GM19397 (cell line): ENCODE data around the gene TF.
"Not testable (repeated sequence)": the region's sequence is repeated elsewhere in the genome, so short reads cannot be mapped to it uniquely, and the experiment has no call there.

Experiments used
- ATAC-seq: cut with Tn5 transposase; IDR thresholded peaks from one replicate; pipeline ENCODE4 v1.9.1; 2021; ENCODE audit warnings: mild to moderate bottlenecking, moderate library complexity; ENCODE audit not compliant: unreplicated experiment

The TF gene

GRCh38 chr3:133763797-133764683 lies 17.8 kb downstream of the TF start:
- ATAC-seq: no peak

GRCh38 chr3:133765256-133765655 lies 19.1 kb downstream of the TF start:
- ATAC-seq: no peak

- ATAC-seq: no peak
Measured at GRCh38 chr3:133767607-133768006, 21.4 kb downstream of the TF start.

- no peak for ATAC-seq
Measured at GRCh38 chr3:133769536-133769935, 23.3 kb downstream of the TF start.

GRCh38 chr3:133773732-133774131 lies 27.5 kb downstream of the TF start:
- ATAC-seq: no peak

- ATAC-seq: no peak
Measured at GRCh38 chr3:133775309-133775708, 29.1 kb downstream of the TF start.

- no peak for ATAC-seq
Measured at GRCh38 chr3:133775835-133776234, 29.6 kb downstream of the TF start.

- ATAC-seq: no peak
Measured at GRCh38 chr3:133776794-133777438, 30.7 kb downstream of the TF start.

- no peak for ATAC-seq
Measured at GRCh38 chr3:133777807-133778568, 31.8 kb downstream of the TF start.

- no peak for ATAC-seq
Measured at GRCh38 chr3:133779626-133780203, 33.5 kb downstream of the TF start.

GRCh38 chr3:133780756-133781155 lies 34.6 kb downstream of the TF start:
- not testable (repeated sequence) for ATAC-seq

- ATAC-seq: no peak
Measured at GRCh38 chr3:133781570-133781969, 35.4 kb downstream of the TF start.

GRCh38 chr3:133782454-133782853 lies 36.3 kb downstream of the TF start:
- ATAC-seq: no peak

- no peak for ATAC-seq
Measured at GRCh38 chr3:133783762-133784161, 37.6 kb downstream of the TF start.

- no peak for ATAC-seq
Measured at GRCh38 chr3:133788024-133788423, 41.8 kb downstream of the TF start.

- ATAC-seq: no peak
Measured at GRCh38 chr3:133792171-133792763, 46.1 kb downstream of the TF start.

GRCh38 chr3:133797396-133798105 lies 51.4 kb downstream of the TF start:
- no peak for ATAC-seq

GRCh38 chr3:133799794-133800585 lies 53.8 kb downstream of the TF start:
- no peak for ATAC-seq

- ATAC-seq: no peak
Measured at GRCh38 chr3:133803469-133803868, 57.3 kb downstream of the TF start.
